ENCODE results near the gene ZDHHC18.
"Not testable (repeated sequence)": the region's sequence is repeated elsewhere in the genome, so short reads cannot be mapped to it uniquely, and the experiment has no call there.

ZDHHC18 gene

GRCh38 chr1:26861889-26862378 lies 35.4 kb downstream of the ZDHHC18 start:
- no peak for DNase-seq

DNA sequence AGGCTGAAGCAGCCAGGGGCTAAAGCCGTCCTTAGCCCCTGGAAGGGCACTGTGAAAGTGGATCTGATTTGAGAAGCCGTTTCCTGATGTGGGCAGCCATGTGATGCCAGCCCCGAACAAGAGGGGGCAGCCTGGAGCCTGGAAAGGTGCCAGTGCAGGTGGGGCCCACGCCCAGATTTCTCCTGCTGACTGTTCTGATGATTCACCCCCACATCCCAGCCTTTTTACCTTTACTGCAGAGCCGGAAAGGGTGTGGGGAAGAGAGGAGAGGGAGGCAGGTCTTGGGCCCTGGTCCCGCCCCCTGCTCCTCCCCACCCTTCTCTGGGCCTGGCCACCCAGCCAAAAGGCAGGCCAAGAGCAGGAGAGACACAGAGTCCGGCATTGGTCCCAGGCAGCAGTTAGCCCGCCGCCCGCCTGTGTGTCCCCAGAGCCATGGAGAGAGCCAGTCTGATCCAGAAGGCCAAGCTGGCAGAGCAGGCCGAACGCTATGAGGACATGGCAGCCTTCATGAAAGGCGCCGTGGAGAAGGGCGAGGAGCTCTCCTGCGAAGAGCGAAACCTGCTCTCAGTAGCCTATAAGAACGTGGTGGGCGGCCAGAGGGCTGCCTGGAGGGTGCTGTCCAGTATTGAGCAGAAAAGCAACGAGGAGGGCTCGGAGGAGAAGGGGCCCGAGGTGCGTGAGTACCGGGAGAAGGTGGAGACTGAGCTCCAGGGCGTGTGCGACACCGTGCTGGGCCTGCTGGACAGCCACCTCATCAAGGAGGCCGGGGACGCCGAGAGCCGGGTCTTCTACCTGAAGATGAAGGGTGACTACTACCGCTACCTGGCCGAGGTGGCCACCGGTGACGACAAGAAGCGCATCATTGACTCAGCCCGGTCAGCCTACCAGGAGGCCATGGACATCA lies 36.5 kb downstream of the ZDHHC18 start, which contains the start of gene SFN:
Gene SFN (plus strand): TSS at position 369 of the 904 bp plus-strand sequence. CDS start 64 bp downstream, at position 433.
- DNase-seq, result peak; percentile 63

DNA sequence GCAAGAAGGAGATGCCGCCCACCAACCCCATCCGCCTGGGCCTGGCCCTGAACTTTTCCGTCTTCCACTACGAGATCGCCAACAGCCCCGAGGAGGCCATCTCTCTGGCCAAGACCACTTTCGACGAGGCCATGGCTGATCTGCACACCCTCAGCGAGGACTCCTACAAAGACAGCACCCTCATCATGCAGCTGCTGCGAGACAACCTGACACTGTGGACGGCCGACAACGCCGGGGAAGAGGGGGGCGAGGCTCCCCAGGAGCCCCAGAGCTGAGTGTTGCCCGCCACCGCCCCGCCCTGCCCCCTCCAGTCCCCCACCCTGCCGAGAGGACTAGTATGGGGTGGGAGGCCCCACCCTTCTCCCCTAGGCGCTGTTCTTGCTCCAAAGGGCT lies 37.2 kb downstream of the ZDHHC18 start:
- no peak for DNase-seq

DNA sequence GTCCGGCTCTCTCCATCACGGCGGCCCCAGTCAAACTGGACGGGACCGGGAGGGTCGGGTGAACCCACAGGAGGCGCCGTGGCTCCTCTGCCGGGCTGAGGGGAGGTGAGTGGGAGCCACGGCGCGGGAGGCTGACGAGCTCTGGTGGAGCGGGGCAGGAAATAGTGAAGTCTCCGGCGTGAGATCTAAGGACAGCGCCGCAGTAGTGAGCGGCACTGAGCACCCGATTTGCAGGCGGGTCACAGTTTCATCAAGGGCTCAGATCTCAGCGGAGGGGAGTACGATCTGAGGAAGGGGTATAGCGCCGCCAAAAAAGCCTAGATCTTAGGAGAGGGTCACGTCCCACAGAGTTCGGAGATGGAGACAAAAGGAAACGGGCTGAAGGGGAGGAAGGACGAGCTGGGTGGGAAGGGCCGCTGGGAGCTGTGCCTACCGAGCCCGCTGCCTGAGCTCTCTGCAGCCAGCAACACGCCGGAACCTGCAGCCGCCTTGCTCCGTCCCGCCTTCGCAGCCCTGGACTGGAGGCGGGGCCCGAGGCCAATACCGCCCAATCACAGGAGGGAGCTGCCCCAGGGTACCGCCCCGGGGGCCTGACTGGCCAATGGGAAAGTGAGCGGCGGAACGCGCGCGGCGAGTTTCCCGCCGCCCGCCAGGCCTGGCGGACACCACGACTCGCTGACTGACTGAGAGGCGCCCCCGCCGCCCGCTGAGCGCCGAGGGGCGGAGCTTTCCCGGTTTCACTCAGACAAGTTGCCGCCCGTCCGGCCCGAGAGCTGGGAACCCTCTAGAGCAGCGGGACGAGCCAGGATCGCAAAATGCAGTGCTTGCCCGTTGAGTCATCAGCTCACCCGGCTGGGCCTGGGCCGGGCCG lies 38.4 kb downstream of the ZDHHC18 start:
- DNase-seq, result peak; percentile 97

DNA sequence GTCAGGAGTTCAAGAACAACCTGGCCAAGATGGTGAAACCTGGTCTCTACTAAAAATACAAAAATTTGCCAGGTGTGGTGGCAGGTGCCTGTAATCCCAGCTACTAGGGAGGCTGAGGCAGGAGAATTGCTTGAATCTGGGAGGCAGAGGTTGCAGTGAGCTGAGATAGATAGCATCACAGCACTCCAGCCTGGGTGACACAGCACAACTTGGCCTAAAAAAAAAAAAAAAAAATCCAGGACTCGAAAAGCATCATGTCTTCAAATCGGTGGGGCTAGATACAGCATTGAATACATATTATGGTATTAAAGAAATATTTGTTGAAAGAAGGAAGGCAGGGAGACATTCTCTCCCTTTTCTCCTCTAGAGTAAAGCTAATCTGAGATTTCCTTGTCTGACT lies 46.6 kb downstream of the ZDHHC18 start:
- not testable (repeated sequence) for DNase-seq

GRCh38 chr1:26874896-26875295 lies 48.4 kb downstream of the ZDHHC18 start:
- no peak for DNase-seq

GRCh38 chr1:26877326-26877725 lies 50.8 kb downstream of the ZDHHC18 start:
- DNase-seq, result no peak

GRCh38 chr1:26879793-26880192 lies 53.3 kb downstream of the ZDHHC18 start:
- DNase-seq, result no peak

DNA sequence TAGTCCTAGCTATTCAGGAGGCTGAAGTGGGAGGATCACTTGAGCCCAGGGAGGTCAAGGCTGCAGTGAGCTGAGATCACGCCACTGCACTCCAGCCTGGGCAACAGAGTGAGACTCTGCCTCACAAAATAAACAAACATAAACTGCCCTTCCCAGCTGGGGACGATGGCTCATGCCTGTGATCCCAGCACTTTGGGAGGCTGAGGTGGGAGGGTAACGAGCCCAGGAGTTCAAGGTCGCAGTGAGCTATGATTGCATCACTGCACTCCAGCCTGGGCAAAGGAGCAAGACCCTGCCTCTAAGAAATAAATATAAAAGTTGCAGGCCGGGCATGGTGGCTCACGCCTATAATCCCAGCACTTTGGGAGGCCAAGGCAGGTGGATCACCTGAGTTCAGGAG lies 55.1 kb downstream of the ZDHHC18 start:
- not testable (repeated sequence) for DNase-seq

GRCh38 chr1:26882696-26883463 lies 56.4 kb downstream of the ZDHHC18 start:
- no peak for DNase-seq

DNA sequence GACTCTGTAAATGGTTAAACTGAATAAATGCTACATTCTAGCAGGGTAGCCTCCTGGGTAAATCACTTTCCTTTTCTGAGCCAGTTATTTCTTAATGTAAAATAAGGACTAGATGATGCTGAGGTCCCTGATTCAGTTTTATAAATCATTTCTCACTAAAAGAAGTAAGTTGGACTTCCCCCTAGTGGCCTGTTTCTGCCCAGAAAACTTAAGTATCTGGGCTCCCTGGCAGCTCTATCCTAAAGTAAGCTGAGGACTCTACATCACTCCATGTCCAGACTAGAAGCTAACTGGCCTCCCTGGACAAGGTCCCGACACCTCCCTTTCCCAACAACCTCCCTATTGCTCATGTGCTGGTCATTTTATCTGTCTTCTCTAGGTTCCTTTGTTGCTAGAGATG lies 60.6 kb downstream of the ZDHHC18 start:
- DNase-seq, result no peak

DNA sequence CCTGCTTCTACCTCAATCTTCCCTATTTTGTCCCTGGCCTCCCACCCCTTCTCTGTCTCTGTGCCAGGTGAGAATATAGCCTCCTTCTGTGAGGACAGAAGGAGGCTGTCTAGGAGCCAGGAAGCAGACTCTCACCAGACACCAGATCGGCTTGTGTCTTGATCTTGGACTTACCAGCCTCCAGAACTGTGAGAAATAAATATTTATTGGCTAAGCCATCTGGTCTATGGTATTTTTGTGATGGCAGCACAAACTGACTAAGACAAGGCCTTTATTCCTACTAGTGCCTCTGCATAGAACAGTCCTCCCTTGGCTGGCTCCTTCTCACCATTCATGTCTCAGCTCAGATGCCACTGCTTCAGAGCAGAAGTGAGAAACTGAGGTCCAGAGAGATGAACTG lies 61.7 kb downstream of the ZDHHC18 start:
- DNase-seq, result no peak

- DNase-seq, result peak; percentile 36
Observed at GRCh38 chr1:26889551-26890466, 63.3 kb downstream of the ZDHHC18 start, which contains the start of gene GPN2. GPN2 (minus strand) TSS chr1:26890283; CDS start chr1:26890096, 187 bp downstream.

DNA sequence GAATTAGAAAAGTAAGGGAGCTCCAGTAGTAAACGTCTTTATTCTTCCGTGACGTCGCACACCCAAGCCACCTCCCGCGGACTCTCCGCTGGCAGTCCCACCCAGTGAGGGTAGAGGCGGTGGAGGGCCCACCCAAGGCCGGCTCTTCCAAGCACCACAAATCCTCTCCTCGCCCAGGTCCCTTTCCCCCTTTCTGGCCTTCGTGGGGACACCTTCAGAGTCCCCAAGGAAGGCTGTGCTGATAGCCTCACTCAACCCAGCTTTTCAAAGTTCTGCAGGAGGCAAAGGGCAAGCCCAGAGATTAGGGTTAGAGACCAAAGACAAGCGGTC lies 63.9 kb downstream of the ZDHHC18 start:
- DNase-seq, result no peak

DNA sequence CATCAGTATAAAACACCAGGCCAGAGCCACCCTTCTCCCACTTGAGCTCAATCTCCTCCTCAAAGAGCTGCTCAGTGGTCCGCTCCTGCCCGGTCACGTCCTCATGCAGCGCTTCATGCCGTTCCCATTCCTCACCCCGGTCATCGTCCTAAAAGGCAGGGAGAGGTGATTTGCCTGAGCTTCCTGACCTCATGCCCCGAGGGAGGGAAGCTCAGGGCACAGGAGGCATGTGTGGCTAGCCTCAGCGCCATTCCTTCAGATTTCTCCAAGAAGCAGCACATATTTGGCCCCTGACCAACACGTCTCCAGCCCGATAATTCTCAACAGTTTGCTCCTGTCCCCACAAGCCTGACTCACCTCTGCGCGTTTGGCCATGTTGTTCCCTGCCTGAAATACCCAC lies 67.8 kb downstream of the ZDHHC18 start:
- DNase-seq, result no peak

- DNase-seq, result no peak
Observed at GRCh38 chr1:26897351-26897750, 70.9 kb downstream of the ZDHHC18 start.

- peak; percentile 72 for DNase-seq
Observed at GRCh38 chr1:26900001-26900814, 73.7 kb downstream of the ZDHHC18 start, which contains the start of gene GPATCH3. GPATCH3 (minus strand) TSS chr1:26900467; CDS start chr1:26900442, 25 bp downstream.

- no peak for DNase-seq
Observed at GRCh38 chr1:26900815-26901511, 74.5 kb downstream of the ZDHHC18 start.
